Spinal cord (tissue), 10 donors: Measurements from ENCODE around the gene PASK. TPM values are rescaled to one million over a fixed set of nuclear protein-coding genes. Genes with fewer than 3 reads are reported as not detected.

Source experiments
- DNase-seq, 6 donors: peaks; one replicate each; pipeline versions ENCODE4 v3.0.0 to v3.0.0-alpha.2; 2013 to 2015; ENCODE audit warnings: low spot score in 6 of 6, low read depth in 4 of 6
- H3K27ac ChIP-seq: one replicate; pipeline ENCODE4 v1.5.1; 2013; ENCODE audit warnings: low read depth, low read length, control low read depth
- H3K27me3 ChIP-seq: one replicate; pipeline ENCODE4 v1.6.1; 2013; ENCODE audit warnings: low read length; ENCODE audit not compliant: control insufficient read depth, insufficient read depth
- H3K36me3 ChIP-seq: one replicate; pipeline ENCODE4 v1.6.1; 2013; ENCODE audit warnings: low read length; ENCODE audit not compliant: control insufficient read depth, insufficient read depth
- H3K4me1 ChIP-seq: one replicate; pipeline ENCODE4 v1.6.1; 2013; ENCODE audit warnings: low read length; ENCODE audit not compliant: control insufficient read depth, insufficient read depth
- H3K4me3 ChIP-seq: one replicate; pipeline ENCODE4 v1.5.1; 2013; ENCODE audit warnings: low read depth, low read length, control low read depth
- H3K9me3 ChIP-seq: one replicate; pipeline ENCODE4 v1.6.1; 2013; ENCODE audit warnings: low read length; ENCODE audit not compliant: control insufficient read depth, insufficient read depth
- WGBS: methylation state at CpG from one replicate; pipeline ENCODE4 v1.1.5; 2013; ENCODE audit warnings: missing lambda C conversion rate; ENCODE audit not compliant: insufficient coverage; 5-methylcytosine and 5-hydroxymethylcytosine counted together
- polyA plus RNA-seq, 2 donors: library from polyadenylated mRNA; unstranded; fragments of 120-200 nt; gene quantifications; one replicate each; pipeline ENCODE4 v1.2.1, GENCODE V29; 2013; ENCODE audit not compliant: insufficient read length in 2 of 2
- total RNA-seq, 2 donors: library from RNA; depleted of rRNA in 1 of 2; stranded (reverse); fragments of 120-200 nt in 1 of 2; fragments of >200 nt in 1 of 2; gene quantifications; one replicate each; pipeline versions ENCODE4 v1.2.3 to v1.2.4, GENCODE V29; 2013 to 2014
- donor health status: healthy.

PASK gene
- total and polyA plus RNA-seq, 4 donors: 8.6 to 25.3 (median 14.6) TPM

- Histone ChIP-seq H3K4me3 (no peak overlapping the region), H3K4me1 (no peaks in the 10 kb centered on the region), H3K27ac (no peak overlapping the region), H3K27me3 (no peaks in the 10 kb centered on the region), H3K9me3 (no peaks in the 10 kb centered on the region), H3K36me3 (peaks cover 51% of the 10 kb centered on the region)
- 89% methylated on average over 13 of the region's 16 CpGs for whole genome bisulfite sequencing
- peak in 1 of 6 donors; percentile 15 for DNase-seq
Observed at GRCh38 chr2:241123816-241124536, 25.3 kb downstream of the PASK start.

GRCh38 chr2:241122376-241123002, 26.8 kb downstream of the PASK start:
- no peaks in the 10 kb centered on the region for H3K4me1 ChIP-seq
- 94% methylated on average over 19 of the region's 19 CpGs for WGBS

GRCh38 chr2:241121008-241121407, 28.3 kb downstream of the PASK start:
- no peaks in the 10 kb centered on the region for H3K9me3 ChIP-seq
- H3K36me3 ChIP-seq: peaks cover 47% of the 10 kb centered on the region
- H3K27me3 ChIP-seq: no peaks in the 10 kb centered on the region
- no peak overlapping the region for H3K27ac ChIP-seq
- no CpG with 5 or more reads among the region's 5 CpGs for WGBS
- no peak overlapping the region for H3K4me3 ChIP-seq
- DNase-seq: no peak
- no peaks in the 10 kb centered on the region for H3K4me1 ChIP-seq

More at GRCh38 chr2:241122376-241123002, 26.8 kb downstream of the PASK start:
- H3K27me3 ChIP-seq: no peaks in the 10 kb centered on the region
- H3K9me3 ChIP-seq: no peaks in the 10 kb centered on the region
- H3K27ac ChIP-seq: no peak overlapping the region
- H3K4me3 ChIP-seq: no peak overlapping the region
- DNase-seq: no peak
- peaks cover 47% of the 10 kb centered on the region for H3K36me3 ChIP-seq

GRCh38 chr2:241120440-241120839, 28.8 kb downstream of the PASK start:
- H3K36me3 ChIP-seq: peaks cover 47% of the 10 kb centered on the region
- H3K27me3 ChIP-seq: no peaks in the 10 kb centered on the region
- WGBS: no CpG with 5 or more reads among the region's 2 CpGs
- no peak overlapping the region for H3K4me3 ChIP-seq
- no peaks in the 10 kb centered on the region for H3K4me1 ChIP-seq
- H3K9me3 ChIP-seq: no peaks in the 10 kb centered on the region
- no peak for DNase-seq
- no peak overlapping the region for H3K27ac ChIP-seq

- H3K27me3 ChIP-seq: no peaks in the 10 kb centered on the region
- no peak overlapping the region for H3K4me3 ChIP-seq
- no peaks in the 10 kb centered on the region for H3K9me3 ChIP-seq
- H3K27ac ChIP-seq: no peak overlapping the region
- WGBS: 90% methylated on average over 17 of the region's 24 CpGs
- H3K4me1 ChIP-seq: no peaks in the 10 kb centered on the region
- peaks cover 49% of the 10 kb centered on the region for H3K36me3 ChIP-seq
- no peak for DNase-seq
Observed at GRCh38 chr2:241118737-241119505, 30.4 kb downstream of the PASK start.

GRCh38 chr2:241116606-241117560, 32.4 kb downstream of the PASK start:
- DNase-seq: no peak
- no peak overlapping the region for H3K4me3 ChIP-seq
- no peaks in the 10 kb centered on the region for H3K9me3 ChIP-seq
- H3K4me1 ChIP-seq: no peaks in the 10 kb centered on the region
- H3K27ac ChIP-seq: no peak overlapping the region
- H3K36me3 ChIP-seq: peaks cover 40% of the 10 kb centered on the region
- no peaks in the 10 kb centered on the region for H3K27me3 ChIP-seq
- WGBS: 86% methylated on average over 30 of the region's 32 CpGs

GRCh38 chr2:241115361-241115760, 33.9 kb downstream of the PASK start:
- peaks cover 53% of the 10 kb centered on the region for H3K36me3 ChIP-seq
- no peaks in the 10 kb centered on the region for H3K27me3 ChIP-seq
- 97% methylated on average over 8 of the region's 8 CpGs for WGBS
- no peaks in the 10 kb centered on the region for H3K4me1 ChIP-seq
- no peaks in the 10 kb centered on the region for H3K9me3 ChIP-seq
- no peak overlapping the region for H3K27ac ChIP-seq
- no peak for DNase-seq
- H3K4me3 ChIP-seq: no peak overlapping the region

- DNase-seq: no peak
- H3K27ac ChIP-seq: no peak overlapping the region
- H3K36me3 ChIP-seq: peaks cover 54% of the 10 kb centered on the region
- no peaks in the 10 kb centered on the region for H3K4me1 ChIP-seq
- no peak overlapping the region for H3K4me3 ChIP-seq
- H3K27me3 ChIP-seq: no peaks in the 10 kb centered on the region
- WGBS: 94% methylated on average over 11 of the region's 11 CpGs
- no peaks in the 10 kb centered on the region for H3K9me3 ChIP-seq
Observed at GRCh38 chr2:241114836-241115235, 34.4 kb downstream of the PASK start.

- peaks cover 63% of the 10 kb centered on the region for H3K36me3 ChIP-seq
- WGBS: 95% methylated on average over 7 of the region's 8 CpGs
- no peak for DNase-seq
- H3K9me3 ChIP-seq: no peaks in the 10 kb centered on the region
- no peaks in the 10 kb centered on the region for H3K4me1 ChIP-seq
- H3K27ac ChIP-seq: no peak overlapping the region
- no peak overlapping the region for H3K4me3 ChIP-seq
- H3K27me3 ChIP-seq: no peaks in the 10 kb centered on the region
Observed at GRCh38 chr2:241112592-241112991, 36.7 kb downstream of the PASK start.
